GM12878 (cell line): ENCODE data around the gene MUSTN1. TPM values are rescaled to one million over a fixed set of nuclear protein-coding genes. Genes with fewer than 3 reads are reported as not detected.

Source experiments
- ATAC-seq: fragments of 200-7000 bp; cut with Tn5 transposase; 3 replicates; pipeline ENCODE4 v1.9.1; 2020; ENCODE audit warnings: mild to moderate bottlenecking, moderate library complexity
- BruUV-seq: library from RNA; stranded (reverse); fragments of 400-500 nt; replicated peaks from 2 replicates; lab custom pipeline; 2021; lab: Mats Ljungman, UMichigan
- CTCF ChIA-PET: fragments of 300-600 bp; sonication (Branson Sonifier 250); formaldehyde crosslinking; extraction: SDS; loops from one replicate; lab custom pipeline; 2021; ENCODE audit warnings: inconsistent platforms; lab: Yijun Ruan, JAX
- POLR2A ChIA-PET: fragments of 350-600 bp; formaldehyde crosslinking; extraction: SDS; loops from one replicate; lab custom pipeline; 2021; ENCODE audit warnings: inconsistent platforms; lab: Charles Lee
- RAD21 ChIA-PET: fragments of 300-600 bp; sonication (Branson Sonifier 250); formaldehyde crosslinking; loops from one replicate; lab custom pipeline; 2023; ENCODE audit warnings: antibody characterized with exemption; ENCODE audit not compliant: unreplicated experiment; lab: Charles Lee
- SMC1A ChIA-PET: fragments of 300-600 bp; sonication (Branson Sonifier 250); formaldehyde crosslinking; loops from one replicate; lab custom pipeline; 2023; ENCODE audit not compliant: unreplicated experiment, uncharacterized antibody; lab: Charles Lee
- DNase-seq: peaks from one replicate; pipeline ENCODE4 v3.0.0-alpha.2; 2011; ENCODE audit warnings: low read depth, low spot score
- FAIRE-seq: peaks from 3 replicates; lab custom pipeline; 2011; peaks lifted over from hg19 to GRCh38; lab: Jason Lieb, UNC
- H2AFZ ChIP-seq: 2 replicates; pipeline ENCODE4 v1.6.0; 2011; ENCODE audit warnings: low read depth, low read length, control low read depth; ENCODE audit not compliant: control insufficient read depth
- H3K27ac ChIP-seq: 2 replicates; pipeline ENCODE4 v1.5.1; 2011; ENCODE audit warnings: control low read depth; ENCODE audit not compliant: control insufficient read depth, insufficient read depth
- H3K27me3 ChIP-seq, 2 experiments: replicated peaks in 1 of 2; 2 replicates each; pipeline versions ENCODE4 v1.6.0 to v1.6.1; 2011; ENCODE audit warnings: low read length in 1 of 2; ENCODE audit not compliant: control insufficient read depth in 2 of 2, insufficient read depth in 2 of 2
- H3K36me3 ChIP-seq, 2 experiments: 2 replicates each; pipeline ENCODE4 v1.5.1; 2011; ENCODE audit warnings: low read length in 1 of 2; ENCODE audit not compliant: control insufficient read depth in 2 of 2, insufficient read depth in 2 of 2
- H3K4me1 ChIP-seq: 2 replicates; pipeline ENCODE4 v1.6.1; 2011; ENCODE audit warnings: mild to moderate bottlenecking, low read length, moderate library complexity, mixed read lengths; ENCODE audit not compliant: control insufficient read depth, insufficient read depth
- H3K4me2 ChIP-seq: 2 replicates; pipeline ENCODE4 v1.6.0; 2011; ENCODE audit warnings: control low read depth; ENCODE audit not compliant: control insufficient read depth, insufficient read depth
- H3K4me3 ChIP-seq: fragments of 200-600 bp; sonication (generic); 2 replicates; pipeline ENCODE4 v1.5.1; 2016
- H3K79me2 ChIP-seq: 2 replicates; pipeline ENCODE4 v1.6.0; 2011; ENCODE audit warnings: low read length; ENCODE audit not compliant: control insufficient read depth, insufficient read depth
- H3K9ac ChIP-seq: 2 replicates; pipeline ENCODE4 v1.8.0; 2011; ENCODE audit warnings: low read length, control low read depth, mixed read lengths; ENCODE audit not compliant: control insufficient read depth, insufficient read depth
- H3K9me3 ChIP-seq: replicated peaks from 3 replicates; pipeline ENCODE4 v1.5.1; 2011; ENCODE audit warnings: mild to moderate bottlenecking, low read length; ENCODE audit not compliant: control insufficient read depth, insufficient read depth
- H4K20me1 ChIP-seq: 2 replicates; pipeline ENCODE4 v1.6.0; 2011; ENCODE audit not compliant: control insufficient read depth, insufficient read depth
- CHD4 ChIP-seq: fragments of 200-600 bp; sonication (generic); IDR thresholded peaks from 2 replicates; pipeline ENCODE4 v1.6.1; 2016; ENCODE audit warnings: mild to moderate bottlenecking
- CREM ChIP-seq: IDR thresholded peaks from 2 replicates; pipeline ENCODE4 v1.6.1; 2014; ENCODE audit warnings: antibody characterized with exemption, low read depth
- KLF5 ChIP-seq: fragments of 450-650 bp; IDR thresholded peaks from 2 replicates; pipeline ENCODE4 v1.6.1; 2014; ENCODE audit warnings: mild to moderate bottlenecking; ENCODE audit not compliant: partially characterized antibody
- MEF2A ChIP-seq: IDR thresholded peaks from 2 replicates; pipeline ENCODE4 v1.6.1; 2011; ENCODE audit warnings: low read depth, mild to moderate bottlenecking, low read length, moderate library complexity; ENCODE audit not compliant: insufficient read depth
- NBN ChIP-seq: fragments of 450-650 bp; IDR thresholded peaks from 2 replicates; pipeline ENCODE4 v1.6.1; 2016
- RB1 ChIP-seq: fragments of 450-650 bp; formaldehyde crosslinking; IDR thresholded peaks from 2 replicates; pipeline ENCODE4 v1.6.1; 2017; ENCODE audit warnings: mild to moderate bottlenecking, borderline replicate concordance
- SREBF2 ChIP-seq: IDR thresholded peaks from 2 replicates; pipeline ENCODE4 v1.6.1; 2012; ENCODE audit warnings: mild to moderate bottlenecking, low read length
- WGBS: methylation state at CpG from one replicate; pipeline ENCODE4 v1.1.6; 2016; ENCODE audit warnings: low lambda C conversion rate; ENCODE audit not compliant: insufficient replicate concordance, insufficient coverage; ENCODE audit errors: missing lambda C conversion rate; 5-methylcytosine and 5-hydroxymethylcytosine counted together
- in situ Hi-C: fragments of 300-500 bp; cut with MboI; formaldehyde crosslinking; loops from 9 replicates; pipeline ENCODE4 v1.14.3; 2018; ENCODE audit warnings: mixed read lengths
- intact Hi-C: fragments of 100-400 bp; cut with micrococcal nuclease; formaldehyde crosslinking; loops from one replicate; pipeline ENCODE4 v1.14.2; 2022; ENCODE audit not compliant: unreplicated experiment
- polyA plus RNA-seq, 11 experiments: library from polyadenylated mRNA; depleted of rRNA in 4 of 11; unstranded in 6 of 11; stranded (reverse) in 5 of 11; fragments of >200 nt; fragmentation: Nextera tagmentation in 4 of 11; fragmentation: Illumina TruSeq in 1 of 11; extraction: Ambion mirVana in 4 of 11; extraction: Trizol in 1 of 11; gene quantifications; 1 replicate in 1 of 11; 2 replicates in 10 of 11; pipeline versions ENCODE4 v1.2.1 to v1.2.3, GENCODE V29; 2011 to 2016; ENCODE audit warnings: inconsistent platforms in 2 of 11, missing spikeins in 2 of 11, low read depth in 1 of 11
- total RNA-seq, 4 experiments: library from RNA; depleted of rRNA in 3 of 4; stranded (reverse); fragments of >200 nt in 3 of 4; fragmentation: Illumina TruSeq in 1 of 4; extraction: Trizol in 1 of 4; gene quantifications; 2 replicates each; pipeline versions ENCODE4 v1.2.1 to v1.2.3, GENCODE V29; 2013 to 2021
- TF ChIP-seq, protein P1 (sequence below): IDR thresholded peaks from 2 replicates; pipeline ENCODE4 v1.6.1; 2012; ENCODE audit warnings: improper control_type of control experiment, low read depth, low read length; ENCODE audit not compliant: insufficient replicate concordance
- TF ChIP-seq, protein P2 (sequence below): fragments of 450-650 bp; conservative IDR thresholded peaks from 2 replicates; pipeline ENCODE4 v1.6.1; 2017; ENCODE audit warnings: mild to moderate bottlenecking, moderate library complexity
- TF ChIP-seq, protein P3 (sequence below): IDR thresholded peaks from 2 replicates; pipeline ENCODE4 v1.6.1; 2012; ENCODE audit warnings: low read depth, low read length, improper control_type of control experiment

The MUSTN1 gene
- total and polyA plus RNA-seq, 10 of the 15 experiments (the other 5 are each of a cell fraction or from before 2014, with no cell fraction given) = 0.35 to 4.5 (median 1.2) TPM; not detected in 2

DNA sequence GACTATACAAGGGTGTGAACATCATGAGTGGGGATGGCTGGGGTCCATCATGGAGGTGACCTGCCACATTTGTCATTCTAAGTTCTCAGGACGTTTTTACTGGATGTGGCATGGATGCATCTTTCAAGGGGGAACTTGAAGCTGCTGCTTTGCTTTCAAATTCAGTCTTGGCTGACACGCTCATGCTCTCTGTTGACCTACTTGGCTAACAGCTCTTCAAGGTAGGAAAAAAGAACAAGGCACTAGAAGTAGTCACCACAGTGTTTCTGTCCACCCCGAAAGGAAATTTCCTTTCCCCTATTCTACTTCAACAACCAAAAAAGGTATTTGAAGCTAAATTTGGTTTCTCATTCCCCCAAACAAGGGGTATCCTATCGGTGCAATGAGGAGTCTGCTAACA, 47.6 kb upstream of the MUSTN1 start (continued):
- TF ChIP-seq, protein P1, sequence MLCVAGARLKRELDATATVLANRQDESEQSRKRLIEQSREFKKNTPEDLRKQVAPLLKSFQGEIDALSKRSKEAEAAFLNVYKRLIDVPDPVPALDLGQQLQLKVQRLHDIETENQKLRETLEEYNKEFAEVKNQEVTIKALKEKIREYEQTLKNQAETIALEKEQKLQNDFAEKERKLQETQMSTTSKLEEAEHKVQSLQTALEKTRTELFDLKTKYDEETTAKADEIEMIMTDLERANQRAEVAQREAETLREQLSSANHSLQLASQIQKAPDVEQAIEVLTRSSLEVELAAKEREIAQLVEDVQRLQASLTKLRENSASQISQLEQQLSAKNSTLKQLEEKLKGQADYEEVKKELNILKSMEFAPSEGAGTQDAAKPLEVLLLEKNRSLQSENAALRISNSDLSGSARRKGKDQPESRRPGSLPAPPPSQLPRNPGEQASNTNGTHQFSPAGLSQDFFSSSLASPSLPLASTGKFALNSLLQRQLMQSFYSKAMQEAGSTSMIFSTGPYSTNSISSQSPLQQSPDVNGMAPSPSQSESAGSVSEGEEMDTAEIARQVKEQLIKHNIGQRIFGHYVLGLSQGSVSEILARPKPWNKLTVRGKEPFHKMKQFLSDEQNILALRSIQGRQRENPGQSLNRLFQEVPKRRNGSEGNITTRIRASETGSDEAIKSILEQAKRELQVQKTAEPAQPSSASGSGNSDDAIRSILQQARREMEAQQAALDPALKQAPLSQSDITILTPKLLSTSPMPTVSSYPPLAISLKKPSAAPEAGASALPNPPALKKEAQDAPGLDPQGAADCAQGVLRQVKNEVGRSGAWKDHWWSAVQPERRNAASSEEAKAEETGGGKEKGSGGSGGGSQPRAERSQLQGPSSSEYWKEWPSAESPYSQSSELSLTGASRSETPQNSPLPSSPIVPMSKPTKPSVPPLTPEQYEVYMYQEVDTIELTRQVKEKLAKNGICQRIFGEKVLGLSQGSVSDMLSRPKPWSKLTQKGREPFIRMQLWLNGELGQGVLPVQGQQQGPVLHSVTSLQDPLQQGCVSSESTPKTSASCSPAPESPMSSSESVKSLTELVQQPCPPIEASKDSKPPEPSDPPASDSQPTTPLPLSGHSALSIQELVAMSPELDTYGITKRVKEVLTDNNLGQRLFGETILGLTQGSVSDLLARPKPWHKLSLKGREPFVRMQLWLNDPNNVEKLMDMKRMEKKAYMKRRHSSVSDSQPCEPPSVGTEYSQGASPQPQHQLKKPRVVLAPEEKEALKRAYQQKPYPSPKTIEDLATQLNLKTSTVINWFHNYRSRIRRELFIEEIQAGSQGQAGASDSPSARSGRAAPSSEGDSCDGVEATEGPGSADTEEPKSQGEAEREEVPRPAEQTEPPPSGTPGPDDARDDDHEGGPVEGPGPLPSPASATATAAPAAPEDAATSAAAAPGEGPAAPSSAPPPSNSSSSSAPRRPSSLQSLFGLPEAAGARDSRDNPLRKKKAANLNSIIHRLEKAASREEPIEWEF = no peak
- TF ChIP-seq MEF2A = no peak
- TF ChIP-seq KLF5 = no peak

DNA sequence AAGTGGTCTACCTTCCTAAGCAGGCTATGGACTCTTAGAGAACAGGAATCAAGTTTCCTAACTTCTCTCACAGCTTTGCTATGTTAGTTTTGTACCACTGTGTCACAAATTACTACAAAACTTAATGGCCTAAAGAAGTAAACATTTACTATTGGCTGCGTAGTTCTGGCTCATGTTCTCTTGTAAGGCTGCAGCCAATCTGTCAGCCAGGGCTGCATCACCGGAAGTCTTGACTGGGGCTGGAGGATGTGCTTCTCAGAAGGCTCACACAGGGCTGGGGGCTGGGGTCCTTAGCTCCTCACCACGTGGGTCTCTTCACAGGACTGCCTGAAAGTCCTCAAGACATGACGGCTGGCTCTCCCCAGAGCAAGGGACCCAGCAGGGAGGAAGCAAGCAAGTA, 47.1 kb upstream of the MUSTN1 start:
- CTCF ChIA-PET = interaction anchor here (1.2 to 4.8 kb wide), 2 partner anchors 11 to 35 kb away, joined by 3 to 28 read pairs; no protein-coding TSS in a partner anchor

More for the DNA sequence above, 47.1 kb upstream of the MUSTN1 start:
- 88% methylated on average over 4 of the region's 4 CpGs for WGBS
- ChIA-PET RAD21 (interaction anchor here (2.2 kb wide), 1 partner anchor 11 kb away, joined by 17 read pairs; no protein-coding TSS in a partner anchor), POLR2A (no interaction called here), SMC1A (interaction anchor here (1.1 to 1.7 kb wide), 2 partner anchors 14 to 53 kb away, joined by 3 to 7 read pairs; no protein-coding TSS in a partner anchor)
- Histone ChIP-seq H3K4me1 (peaks cover 15% of the 10 kb centered on the region), H3K36me3 (peaks cover 3 to 9% of the 10 kb centered on the region in 2 experiments; a peak in 3 of 4 replicates), H3K79me2 (peaks cover 3% of the 10 kb centered on the region), H3K9me3 (no peaks in the 10 kb centered on the region; the same call in 1 of the 3 replicates), H2AFZ (no peak overlapping the region), H3K4me3 (no peak overlapping the region), H3K27ac (no peak overlapping the region), H3K4me2 (no peak overlapping the region), H3K27me3 (no peaks in the 10 kb centered on the region), H3K9ac (no peak overlapping the region), H4K20me1 (no peaks in the 10 kb centered on the region)
- intact Hi-C loops = no loop called here
- ATAC-seq (no peak), FAIRE-seq (no peak), DNase-seq (no peak)
- in situ Hi-C loops = no loop called here
- no TSS peak for BruUV-seq
- TF ChIP-seq SREBF2 (no peak), RB1 (no peak), CREM (no peak), CHD4 (no peak), NBN (no peak)
- TF ChIP-seq, protein P2, sequence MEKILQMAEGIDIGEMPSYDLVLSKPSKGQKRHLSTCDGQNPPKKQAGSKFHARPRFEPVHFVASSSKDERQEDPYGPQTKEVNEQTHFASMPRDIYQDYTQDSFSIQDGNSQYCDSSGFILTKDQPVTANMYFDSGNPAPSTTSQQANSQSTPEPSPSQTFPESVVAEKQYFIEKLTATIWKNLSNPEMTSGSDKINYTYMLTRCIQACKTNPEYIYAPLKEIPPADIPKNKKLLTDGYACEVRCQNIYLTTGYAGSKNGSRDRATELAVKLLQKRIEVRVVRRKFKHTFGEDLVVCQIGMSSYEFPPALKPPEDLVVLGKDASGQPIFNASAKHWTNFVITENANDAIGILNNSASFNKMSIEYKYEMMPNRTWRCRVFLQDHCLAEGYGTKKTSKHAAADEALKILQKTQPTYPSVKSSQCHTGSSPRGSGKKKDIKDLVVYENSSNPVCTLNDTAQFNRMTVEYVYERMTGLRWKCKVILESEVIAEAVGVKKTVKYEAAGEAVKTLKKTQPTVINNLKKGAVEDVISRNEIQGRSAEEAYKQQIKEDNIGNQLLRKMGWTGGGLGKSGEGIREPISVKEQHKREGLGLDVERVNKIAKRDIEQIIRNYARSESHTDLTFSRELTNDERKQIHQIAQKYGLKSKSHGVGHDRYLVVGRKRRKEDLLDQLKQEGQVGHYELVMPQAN = no peak
- TF ChIP-seq, protein P3, sequence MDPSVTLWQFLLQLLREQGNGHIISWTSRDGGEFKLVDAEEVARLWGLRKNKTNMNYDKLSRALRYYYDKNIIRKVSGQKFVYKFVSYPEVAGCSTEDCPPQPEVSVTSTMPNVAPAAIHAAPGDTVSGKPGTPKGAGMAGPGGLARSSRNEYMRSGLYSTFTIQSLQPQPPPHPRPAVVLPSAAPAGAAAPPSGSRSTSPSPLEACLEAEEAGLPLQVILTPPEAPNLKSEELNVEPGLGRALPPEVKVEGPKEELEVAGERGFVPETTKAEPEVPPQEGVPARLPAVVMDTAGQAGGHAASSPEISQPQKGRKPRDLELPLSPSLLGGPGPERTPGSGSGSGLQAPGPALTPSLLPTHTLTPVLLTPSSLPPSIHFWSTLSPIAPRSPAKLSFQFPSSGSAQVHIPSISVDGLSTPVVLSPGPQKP = no peak
